Left ventricle myocardium inferior (tissue), 1 donor: ENCODE data around the gene ZCCHC4. TPM values are rescaled to one million over a fixed set of nuclear protein-coding genes. Genes with fewer than 3 reads are reported as not detected.

Experiments
- DNase-seq: peaks from one replicate; pipeline ENCODE4 v3.0.0-alpha.2; 2020
- H3K27ac ChIP-seq: fragments of 200-600 bp; replicated peaks from 2 replicates; pipeline ENCODE4 v1.8.0; 2021
- H3K27me3 ChIP-seq: fragments of 200-600 bp; 2 replicates; pipeline ENCODE4 v1.8.0; 2021; ENCODE audit warnings: low read depth
- H3K36me3 ChIP-seq: fragments of 200-600 bp; 2 replicates; pipeline ENCODE4 v1.8.0; 2021
- H3K4me1 ChIP-seq: fragments of 200-600 bp; 2 replicates; pipeline ENCODE4 v1.8.0; 2021
- H3K4me3 ChIP-seq: fragments of 200-600 bp; 2 replicates; pipeline ENCODE4 v1.8.0; 2021; ENCODE audit warnings: mild to moderate bottlenecking, moderate library complexity
- H3K9me3 ChIP-seq: fragments of 200-600 bp; replicated peaks from 2 replicates; pipeline ENCODE4 v1.8.0; 2021
- CTCF ChIP-seq: fragments of 200-600 bp; IDR thresholded peaks from 2 replicates; pipeline ENCODE4 v1.8.0; 2021; ENCODE audit warnings: antibody characterized with exemption, mild to moderate bottlenecking, borderline replicate concordance
- intact Hi-C: fragments of 100-400 bp; cut with micrococcal nuclease; formaldehyde crosslinking; loops from one replicate; pipeline ENCODE4 v1.11.0; 2022
- long read RNA-seq: library from polyadenylated mRNA; unstranded; transcript quantifications from one replicate; pipeline ENCODE4 v2.0.0, GENCODE V29; 2021
- total RNA-seq: library from RNA; stranded (reverse); fragmentation: NEBNext Ultra II Directional; extraction: Animal tissue kit (Norgen Biotek cat#: 25700); gene quantifications from one replicate; pipeline ENCODE4 v1.2.1, GENCODE V29; 2021
- donor health status: DM: no; HTN: yes; CAD: no; lungs with severe emphysema.

ZCCHC4 gene
- 8.7 TPM for total RNA-seq
- long read RNA-seq, transcript ZCCHC4-201 (13 exons, 2,785 nt): major isoform, 8 of 20 reads
- long read RNA-seq, partial matches to known transcripts: 4 of 20 reads
- long read RNA-seq, other reads (novel, unspliced or antisense): 8 of 20 reads

- Histone ChIP-seq H3K27me3 (no peaks in the 10 kb centered on the region), H3K9me3 (no peaks in the 10 kb centered on the region), H3K27ac (peak within 1 kb of the TSS; percentile 76), H3K4me3 (peak within 1 kb of the TSS; percentile 80), H3K36me3 (peaks cover 19% of the 10 kb centered on the region), H3K4me1 (peaks cover 12% of the 10 kb centered on the region)
- peak; percentile 95 for TF ChIP-seq CTCF
- intact Hi-C loops: no loop called here
- DNase-seq: peak; percentile 90
These were observed at the start of gene ZCCHC4 for GRCh38 chr4:25312496-25313200. TSS of gene ZCCHC4 (plus strand) at chr4:25312774. CDS start at chr4:25312810, 36 bp downstream.

GRCh38 chr4:25271866-25272265 is 40.7 kb upstream of the ZCCHC4 start:
- no peak for TF ChIP-seq CTCF
- peaks cover 43% of the 10 kb centered on the region for H3K36me3 ChIP-seq

GRCh38 chr4:25280210-25280609 is 32.4 kb upstream of the ZCCHC4 start:
- Histone ChIP-seq H3K27me3 (no peaks in the 10 kb centered on the region), H3K4me1 (no peaks in the 10 kb centered on the region), H3K27ac (no peak overlapping the region), H3K36me3 (peaks cover 30% of the 10 kb centered on the region), H3K9me3 (no peaks in the 10 kb centered on the region), H3K4me3 (no peak overlapping the region)
- TF ChIP-seq CTCF: no peak
- intact Hi-C loops: no loop called here
- DNase-seq: no peak

More at GRCh38 chr4:25271866-25272265, 40.7 kb upstream of the ZCCHC4 start:
- no peak for DNase-seq
- H3K4me1 ChIP-seq: no peaks in the 10 kb centered on the region
- H3K9me3 ChIP-seq: no peaks in the 10 kb centered on the region
- intact Hi-C loops: no loop called here
- no peaks in the 10 kb centered on the region for H3K27me3 ChIP-seq
- H3K27ac ChIP-seq: no peak overlapping the region
- H3K4me3 ChIP-seq: no peak overlapping the region

- Histone ChIP-seq H3K27ac (no peak overlapping the region), H3K4me3 (no peak overlapping the region), H3K36me3 (peaks cover 9% of the 10 kb centered on the region), H3K9me3 (peaks cover 10% of the 10 kb centered on the region), H3K27me3 (no peaks in the 10 kb centered on the region), H3K4me1 (no peaks in the 10 kb centered on the region)
- no peak for DNase-seq
- intact Hi-C loops: no loop called here
- TF ChIP-seq CTCF: no peak
These were observed 28.6 kb upstream of the ZCCHC4 start for GRCh38 chr4:25283948-25284347.

- Histone ChIP-seq H3K36me3 (peaks cover 5% of the 10 kb centered on the region), H3K4me3 (no peak overlapping the region), H3K27ac (no peak overlapping the region), H3K4me1 (no peaks in the 10 kb centered on the region), H3K9me3 (peaks cover 10% of the 10 kb centered on the region), H3K27me3 (no peaks in the 10 kb centered on the region)
- no peak for TF ChIP-seq CTCF
- intact Hi-C loops: no loop called here
- no peak for DNase-seq
These were observed 28.1 kb upstream of the ZCCHC4 start for GRCh38 chr4:25284466-25284865.
